Right cardiac atrium (tissue), 5 donors: ENCODE results near the gene AKAIN1. TPM values are rescaled to one million over a fixed set of nuclear protein-coding genes. Genes with fewer than 3 reads are reported as not detected.

Source experiments
- ATAC-seq, 2 donors: fragments of 200-7000 bp; cut with Tn5 transposase; one replicate each; pipeline versions ENCODE4 v1.8.0 to v1.9.1; 2020; ENCODE audit warnings: moderate library complexity in 2 of 2, mild to moderate bottlenecking in 1 of 2
- DNase-seq, 3 donors: peaks; one replicate each; pipeline ENCODE4 v3.0.0-alpha.2; 2020
- H3K27ac ChIP-seq: one replicate; pipeline ENCODE4 v1.5.1; 2013; ENCODE audit warnings: mild to moderate bottlenecking, low read length, control low read depth, moderate library complexity
- H3K27me3 ChIP-seq: one replicate; pipeline ENCODE4 v1.6.1; 2013; ENCODE audit not compliant: control insufficient read depth, insufficient read depth
- H3K4me1 ChIP-seq: one replicate; pipeline ENCODE4 v1.6.1; 2013; ENCODE audit warnings: low read length; ENCODE audit not compliant: control insufficient read depth, insufficient read depth
- H3K4me3 ChIP-seq: one replicate; pipeline ENCODE4 v1.5.1; 2013; ENCODE audit warnings: low read length, control low read depth
- H3K9me3 ChIP-seq: one replicate; pipeline ENCODE4 v1.6.1; 2013; ENCODE audit warnings: low read length; ENCODE audit not compliant: control insufficient read depth
- WGBS: extraction: QIAGEN DNeasy Blood & Tissue Kit; methylation state at CpG from one replicate; pipeline ENCODE4 v1.1.7; 2013; 5-methylcytosine and 5-hydroxymethylcytosine counted together
- intact Hi-C, 4 donors: fragments of 100-400 bp; cut with DNase I; formaldehyde crosslinking; loops; one replicate each; pipeline versions ENCODE4 v1.11.0 to v1.14.0; 2022 to 2023
- polyA plus RNA-seq: library from polyadenylated mRNA; stranded (reverse); fragments of 200-250 nt; gene quantifications from one replicate; pipeline ENCODE4 v1.2.3, GENCODE V29; 2013
- total RNA-seq, 4 donors: library from RNA; stranded (reverse); fragmentation: NEBNext Ultra II Directional; extraction: Animal tissue kit (Norgen Biotek cat#: 25700); gene quantifications; one replicate each; pipeline ENCODE4 v1.2.1, GENCODE V29; 2021
- donor health status: healthy with polysubstance abuse.
- donor health status: DM: no; HTN: yes; CAD: no.
- donor health status: DM: no; HTN: no; CAD: no.
- donor health status: DM: no; HTN: yes; CAD: no; lungs with severe emphysema.
- donor health status: DM: yes; HTN: yes; CAD: no.

The AKAIN1 gene
- total and polyA plus RNA-seq, 5 donors = not detected

DNA sequence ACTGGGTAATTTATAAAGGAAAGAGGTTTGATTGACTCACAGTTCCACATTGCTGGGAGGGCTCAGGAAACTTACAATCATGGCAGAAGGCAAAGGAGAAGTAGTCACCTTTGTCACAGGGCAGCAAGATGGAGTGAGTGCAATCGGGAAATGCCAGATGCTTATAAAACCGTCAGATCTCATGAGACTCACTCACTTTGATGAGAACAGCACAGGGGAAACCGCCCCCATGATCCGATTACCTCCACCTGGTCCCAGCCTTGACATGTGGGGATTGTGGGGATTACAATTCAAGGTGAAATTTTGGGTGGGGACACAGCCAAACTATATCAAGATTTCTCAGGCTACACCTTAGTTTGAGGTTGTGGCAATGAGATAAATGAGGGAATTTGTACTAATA, 54.9 kb downstream of the AKAIN1 start:
- Histone ChIP-seq H3K27me3 (no peaks in the 10 kb centered on the region), H3K9me3 (peaks cover 2% of the 10 kb centered on the region), H3K27ac (no peak overlapping the region), H3K4me3 (no peak overlapping the region), H3K4me1 (no peaks in the 10 kb centered on the region)
- ATAC-seq (no peak), DNase-seq (no peak)
- WGBS = 68% methylated on average over 4 of the region's 4 CpGs
- intact Hi-C loops = no loop called here

DNA sequence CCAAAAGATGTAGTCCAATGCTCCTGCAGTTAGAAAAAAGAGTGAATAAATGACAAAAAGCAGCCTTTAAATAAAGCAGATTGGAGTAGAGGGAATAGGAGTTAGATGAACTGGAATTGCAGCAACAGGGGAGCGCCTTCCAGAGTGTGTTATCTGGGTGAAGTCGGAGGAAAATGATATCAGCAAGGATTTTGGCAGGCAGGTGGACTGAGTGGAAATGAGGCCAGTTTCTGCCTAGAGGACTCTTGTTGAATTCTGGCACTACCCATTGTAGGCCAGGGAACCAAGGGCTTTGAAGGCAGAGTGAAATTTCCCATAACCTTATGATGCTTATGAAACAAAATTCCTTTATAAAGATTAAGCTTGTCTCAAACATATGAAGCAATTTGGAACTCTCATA, 59.8 kb downstream of the AKAIN1 start:
- Histone ChIP-seq H3K9me3 (no peaks in the 10 kb centered on the region), H3K27me3 (no peaks in the 10 kb centered on the region), H3K27ac (no peak overlapping the region), H3K4me3 (no peak overlapping the region), H3K4me1 (no peaks in the 10 kb centered on the region)
- 41% methylated on average over 2 of the region's 2 CpGs for WGBS
- intact Hi-C loops = no loop called here
- ATAC-seq (peak; percentile 42 to 77), DNase-seq (peak in 2 of 3 donors; percentile 54 to 67)

DNA sequence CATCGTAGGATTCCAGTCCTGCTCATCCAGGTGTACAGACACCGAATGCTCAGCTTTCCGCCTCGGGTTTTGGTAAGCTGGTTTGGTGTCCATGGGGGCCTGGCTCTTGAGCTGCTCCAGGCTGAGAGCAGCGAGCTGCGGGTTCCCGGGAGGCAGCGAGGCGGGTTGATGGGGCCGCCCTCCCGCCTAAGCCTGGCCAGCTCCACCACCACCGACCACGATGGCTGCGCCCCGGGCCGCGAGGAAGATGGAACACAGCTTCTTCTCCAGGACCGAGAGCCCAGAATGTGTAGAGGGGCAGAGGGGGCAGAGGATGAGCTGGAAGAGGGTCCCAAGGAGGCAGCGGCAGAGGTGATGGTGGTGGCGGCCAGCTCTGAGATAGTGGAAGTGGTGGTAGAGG, 64.1 kb downstream of the AKAIN1 start:
- H3K27ac ChIP-seq = no peak overlapping the region
- no peaks in the 10 kb centered on the region for H3K4me1 ChIP-seq
- DNase-seq (peak in 1 of 3 donors; percentile 56), ATAC-seq (no peak)
- WGBS = 93% methylated on average over 20 of the region's 20 CpGs
- intact Hi-C loops = no loop called here
- no peak overlapping the region for H3K4me3 ChIP-seq
- no peaks in the 10 kb centered on the region for H3K9me3 ChIP-seq
- H3K27me3 ChIP-seq = no peaks in the 10 kb centered on the region

DNA sequence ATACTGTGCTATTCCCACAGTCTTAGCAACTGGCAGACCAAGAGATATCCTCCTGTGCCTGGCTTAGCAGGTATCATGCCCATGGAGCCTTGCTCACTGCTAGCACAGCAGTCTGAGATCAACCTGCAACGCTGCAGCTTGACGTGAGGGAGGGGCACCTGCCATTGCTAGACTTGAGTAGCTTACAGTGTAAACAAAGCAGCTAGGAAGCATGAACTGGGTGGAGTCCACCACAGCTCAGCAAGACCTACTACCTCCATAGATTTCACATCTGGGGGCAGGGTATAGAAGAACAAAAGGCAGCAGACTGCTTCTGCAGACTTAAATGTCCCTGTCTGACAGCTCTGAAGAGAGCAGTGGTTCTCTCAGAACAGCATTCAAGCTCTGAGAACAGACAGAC, 74.8 kb downstream of the AKAIN1 start:
- Histone ChIP-seq H3K4me1 (no peaks in the 10 kb centered on the region), H3K9me3 (no peaks in the 10 kb centered on the region), H3K27me3 (no peaks in the 10 kb centered on the region), H3K27ac (no peak overlapping the region), H3K4me3 (no peak overlapping the region)
- ATAC-seq (no peak), DNase-seq (no peak)
- 65% methylated on average over 2 of the region's 2 CpGs for WGBS
- intact Hi-C loops = no loop called here

DNA sequence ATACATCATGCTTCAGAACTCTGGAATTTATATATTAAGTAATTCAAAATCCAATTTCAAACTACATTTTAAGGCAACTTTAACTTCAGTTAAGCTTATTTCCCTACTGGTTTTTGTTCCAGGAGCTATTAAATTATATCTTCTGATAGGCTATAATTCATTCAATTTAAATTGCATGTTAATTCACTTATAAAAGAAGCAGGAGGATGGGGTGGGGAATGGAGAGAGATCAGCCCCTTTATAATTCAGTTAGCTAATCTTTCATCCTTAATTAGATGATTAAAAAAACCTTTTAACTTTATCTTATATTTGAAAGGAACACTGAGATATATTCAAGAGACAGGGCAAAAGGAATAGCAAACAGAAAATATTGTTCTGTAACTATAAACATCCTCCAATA, 86.8 kb downstream of the AKAIN1 start:
- intact Hi-C loops = no loop called here
- DNase-seq = no peak

DNA sequence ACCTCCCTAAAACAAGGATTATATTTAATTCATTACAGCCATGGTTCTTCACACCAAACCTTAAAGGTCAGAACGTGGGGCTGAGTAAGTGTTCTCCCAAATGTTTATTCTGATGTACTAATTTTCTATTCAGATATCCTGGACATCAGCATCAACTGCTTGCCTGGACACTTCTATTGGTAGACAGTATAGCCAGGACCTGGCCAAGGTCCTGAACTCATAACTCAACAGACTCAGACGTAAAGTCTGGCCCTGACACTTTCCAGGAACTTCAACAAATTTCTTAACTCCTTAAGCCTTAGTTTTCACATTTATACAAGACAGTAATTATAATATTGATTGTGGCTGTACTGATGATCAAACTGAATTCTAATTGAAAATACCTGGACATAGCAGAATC, 89.1 kb downstream of the AKAIN1 start:
- Histone ChIP-seq H3K27ac (no peak overlapping the region), H3K4me1 (no peaks in the 10 kb centered on the region), H3K4me3 (no peak overlapping the region), H3K9me3 (no peaks in the 10 kb centered on the region), H3K27me3 (no peaks in the 10 kb centered on the region)
- DNase-seq (no peak), ATAC-seq (no peak)
- WGBS = 10% methylated on average over 2 of the region's 2 CpGs
- intact Hi-C loops = no loop called here

More for the DNA sequence above, 86.8 kb downstream of the AKAIN1 start:
- Histone ChIP-seq H3K27ac (no peak overlapping the region), H3K9me3 (no peaks in the 10 kb centered on the region), H3K4me1 (no peaks in the 10 kb centered on the region), H3K27me3 (no peaks in the 10 kb centered on the region), H3K4me3 (no peak overlapping the region)
- ATAC-seq = no peak

DNA sequence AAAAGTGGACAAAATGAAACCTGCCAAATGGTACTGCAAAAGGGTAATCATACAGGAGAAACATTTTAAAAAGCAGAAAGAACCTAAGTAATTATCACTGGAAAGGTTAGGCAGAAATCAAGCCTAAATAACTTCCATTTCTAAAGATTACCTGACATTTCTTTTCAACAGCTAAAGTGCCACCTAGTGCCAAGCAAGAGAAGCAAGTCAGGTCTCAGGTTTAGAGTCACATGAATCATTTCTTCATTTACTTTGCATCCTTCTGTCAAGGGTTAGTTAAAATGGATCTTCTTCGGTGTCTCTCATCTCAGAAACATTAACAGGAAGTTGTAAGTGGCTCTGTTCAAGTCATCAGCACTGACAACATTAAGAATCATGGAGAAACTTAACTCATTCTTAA, 90.3 kb downstream of the AKAIN1 start:
- 41% methylated on average over 1 of the region's 1 CpG for WGBS
- Histone ChIP-seq H3K4me3 (no peak overlapping the region), H3K27me3 (no peaks in the 10 kb centered on the region), H3K9me3 (no peaks in the 10 kb centered on the region), H3K27ac (no peak overlapping the region), H3K4me1 (no peaks in the 10 kb centered on the region)
- no peak for ATAC-seq
- intact Hi-C loops = no loop called here
- no peak for DNase-seq

DNA sequence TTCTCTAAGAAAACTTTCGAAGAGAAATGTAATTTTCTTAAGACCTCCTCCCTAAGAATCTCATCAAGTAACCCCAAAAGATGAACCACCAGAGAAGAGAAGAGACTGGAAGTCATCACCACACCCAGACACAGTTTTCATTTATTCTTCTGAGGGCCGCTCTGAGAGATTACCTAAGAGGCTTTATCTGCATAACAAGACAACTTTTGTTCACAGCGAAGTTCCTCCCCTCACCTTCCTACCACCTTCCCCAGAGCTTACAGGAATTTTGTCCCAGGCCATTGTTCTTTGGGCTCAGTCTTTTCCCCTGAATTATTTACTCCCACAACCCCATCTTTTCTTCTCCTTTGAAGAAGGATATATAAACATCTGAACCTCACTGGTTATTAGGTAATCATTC, 92.8 kb downstream of the AKAIN1 start:
- Histone ChIP-seq H3K4me3 (no peak overlapping the region), H3K9me3 (no peaks in the 10 kb centered on the region), H3K27ac (no peak overlapping the region), H3K27me3 (no peaks in the 10 kb centered on the region), H3K4me1 (no peaks in the 10 kb centered on the region)
- intact Hi-C loops = no loop called here
- 50% methylated on average over 3 of the region's 3 CpGs for WGBS
- no peak for ATAC-seq
- no peak for DNase-seq

DNA sequence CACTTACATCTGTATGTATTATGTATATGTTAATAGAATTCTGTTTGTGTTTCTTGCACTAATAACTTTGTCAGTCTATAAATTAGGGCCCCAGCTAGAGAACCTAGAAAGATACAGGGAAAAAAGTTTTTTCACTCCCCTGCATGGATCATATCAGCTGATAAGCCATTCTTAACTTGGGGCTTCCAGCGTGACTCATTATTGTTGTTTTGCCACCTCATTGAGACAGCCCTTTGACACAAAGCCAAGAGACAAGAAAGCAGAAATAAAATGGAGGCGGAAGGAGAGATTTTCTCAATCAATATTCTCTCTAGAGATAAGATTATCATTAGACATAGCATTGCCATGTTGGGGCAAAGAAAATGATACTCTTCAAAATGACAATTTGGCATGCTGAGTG, 93.4 kb downstream of the AKAIN1 start:
- Histone ChIP-seq H3K4me1 (no peaks in the 10 kb centered on the region), H3K27me3 (no peaks in the 10 kb centered on the region), H3K4me3 (no peak overlapping the region), H3K27ac (no peak overlapping the region), H3K9me3 (no peaks in the 10 kb centered on the region)
- intact Hi-C loops = no loop called here
- no peak for DNase-seq
- no peak for ATAC-seq
- 26% methylated on average over 2 of the region's 2 CpGs for WGBS

DNA sequence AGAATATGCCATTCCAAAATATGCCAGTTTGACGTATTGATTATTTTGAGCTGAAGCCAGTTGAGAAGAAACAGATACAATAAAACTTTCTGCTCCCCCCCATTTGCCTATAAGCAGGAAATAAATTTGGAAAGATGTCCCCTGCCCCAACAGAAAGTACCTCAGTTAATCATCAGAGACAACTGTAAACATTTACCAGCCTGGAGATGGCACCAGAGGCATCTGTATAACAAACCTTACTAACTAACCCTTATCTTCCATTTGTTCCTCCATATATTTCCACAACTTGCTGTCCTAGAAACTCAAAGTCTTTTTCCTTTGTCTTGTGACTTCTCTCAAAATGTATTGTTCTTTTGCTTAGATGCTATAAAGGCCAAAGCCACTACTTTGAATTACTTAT, 93.8 kb downstream of the AKAIN1 start:
- H3K4me3 ChIP-seq = no peak overlapping the region
- ATAC-seq = no peak
- no peaks in the 10 kb centered on the region for H3K4me1 ChIP-seq
- intact Hi-C loops = no loop called here
- H3K9me3 ChIP-seq = no peaks in the 10 kb centered on the region
- WGBS = 91% methylated on average over 1 of the region's 1 CpG
- H3K27me3 ChIP-seq = no peaks in the 10 kb centered on the region
- no peak for DNase-seq
- H3K27ac ChIP-seq = no peak overlapping the region

DNA sequence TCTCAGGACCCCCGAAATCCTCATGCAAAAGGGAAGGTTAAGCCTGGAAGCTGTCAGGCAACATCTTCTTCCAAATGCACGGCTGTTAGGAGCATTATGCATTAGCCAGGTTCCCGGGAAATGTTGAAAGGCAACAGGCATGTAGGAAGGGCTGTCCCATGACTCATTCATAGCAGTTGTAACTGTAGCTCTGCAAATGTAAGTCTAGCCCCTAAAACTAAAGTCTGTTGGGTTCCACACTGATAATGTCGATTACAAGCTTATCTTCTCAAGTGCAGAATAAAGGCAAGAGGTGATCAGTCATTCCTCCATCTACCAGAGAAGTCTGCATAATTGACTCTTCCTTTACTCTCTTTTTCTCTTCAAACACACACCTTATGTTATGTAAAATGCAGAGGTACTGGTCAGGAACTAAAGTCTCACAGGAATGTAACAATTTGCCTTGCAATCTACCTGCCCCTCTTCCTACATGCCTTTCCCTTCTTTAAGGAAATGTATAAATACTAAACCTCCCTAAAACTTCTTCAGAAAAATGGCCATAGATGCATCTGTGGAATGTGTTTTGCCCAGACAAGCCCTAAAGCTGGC, 99.8 kb downstream of the AKAIN1 start:
- Histone ChIP-seq H3K4me1 (no peaks in the 10 kb centered on the region), H3K27ac (no peak overlapping the region), H3K9me3 (no peaks in the 10 kb centered on the region), H3K4me3 (no peak overlapping the region), H3K27me3 (no peaks in the 10 kb centered on the region)
- ATAC-seq (no peak), DNase-seq (no peak)
- 43% methylated on average over 4 of the region's 4 CpGs for WGBS
- intact Hi-C loops = no loop called here

DNA sequence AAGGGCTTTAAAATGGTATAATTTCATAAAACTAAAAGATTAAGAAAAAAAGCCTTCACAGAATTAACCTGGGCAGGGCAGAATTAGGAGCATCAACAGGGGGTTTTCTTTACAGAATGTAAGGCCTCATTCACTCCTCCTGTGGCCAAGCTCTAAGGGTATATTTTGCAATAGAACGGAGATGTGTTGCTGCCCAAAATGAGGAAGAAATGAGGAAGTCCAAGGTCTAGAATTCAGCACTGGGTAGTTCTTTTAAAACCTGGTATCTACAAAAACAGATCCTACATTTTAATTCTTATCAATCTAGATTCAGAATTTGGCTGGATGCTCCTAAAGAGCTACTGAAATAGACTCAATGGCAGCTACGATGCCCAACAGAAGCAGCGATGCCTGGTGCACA, 101.8 kb downstream of the AKAIN1 start:
- WGBS = 80% methylated on average over 3 of the region's 3 CpGs
- no peaks in the 10 kb centered on the region for H3K9me3 ChIP-seq
- H3K4me1 ChIP-seq = no peaks in the 10 kb centered on the region
- no peak for DNase-seq
- intact Hi-C loops = no loop called here
- no peak overlapping the region for H3K4me3 ChIP-seq
- no peak overlapping the region for H3K27ac ChIP-seq
- no peaks in the 10 kb centered on the region for H3K27me3 ChIP-seq
- no peak for ATAC-seq
